Parathyroid adenoma (tissue), 2 donors: ENCODE results near the gene CCDC141.
"Not testable (repeated sequence)": the region's sequence is repeated elsewhere in the genome, so short reads cannot be mapped to it uniquely, and the experiment has no call there.

Source experiments
- H2AFZ ChIP-seq: fragments of 300-600 bp; sonication (generic); one replicate; pipeline ENCODE4 v1.7.0; 2017; ENCODE audit warnings: antibody characterized with exemption, mild to moderate bottlenecking
- H3K27ac ChIP-seq: fragments of 300-600 bp; sonication (generic); one replicate; pipeline ENCODE4 v1.7.0; 2017
- H3K27me3 ChIP-seq: fragments of 300-600 bp; sonication (generic); one replicate; pipeline ENCODE4 v1.7.0; 2017; ENCODE audit warnings: low read length; ENCODE audit not compliant: control insufficient read depth, insufficient read depth
- H3K36me3 ChIP-seq: fragments of 300-600 bp; sonication (generic); one replicate; pipeline ENCODE4 v1.7.0; 2017; ENCODE audit warnings: low read length; ENCODE audit not compliant: control insufficient read depth, insufficient read depth
- H3K4me1 ChIP-seq: fragments of 300-600 bp; sonication (generic); one replicate; pipeline ENCODE4 v1.7.0; 2017; ENCODE audit warnings: control low read depth
- H3K4me2 ChIP-seq: fragments of 300-600 bp; sonication (generic); one replicate; pipeline ENCODE4 v1.7.0; 2017; ENCODE audit warnings: low read length
- H3K4me3 ChIP-seq: fragments of 300-600 bp; sonication (generic); one replicate; pipeline ENCODE4 v1.7.0; 2017; ENCODE audit warnings: low read depth, low read length
- H3K79me2 ChIP-seq: fragments of 300-600 bp; sonication (generic); one replicate; pipeline ENCODE4 v1.7.0; 2017; ENCODE audit warnings: control low read depth
- H3K9ac ChIP-seq: fragments of 300-600 bp; sonication (generic); one replicate; pipeline ENCODE4 v1.7.0; 2017; ENCODE audit warnings: mild to moderate bottlenecking
- H3K9me3 ChIP-seq: fragments of 300-600 bp; sonication (generic); one replicate; pipeline ENCODE4 v1.7.0; 2017; ENCODE audit warnings: low read length; ENCODE audit not compliant: control insufficient read depth
- TF ChIP-seq, protein P1 (sequence below): fragments of 300-600 bp; sonication (generic); IDR thresholded peaks from one replicate; pipeline ENCODE4 v1.7.0; 2017; ENCODE audit warnings: antibody characterized with exemption, mild to moderate bottlenecking
- donor health status: primary hyperparathyroidism.

Gene CCDC141

DNA sequence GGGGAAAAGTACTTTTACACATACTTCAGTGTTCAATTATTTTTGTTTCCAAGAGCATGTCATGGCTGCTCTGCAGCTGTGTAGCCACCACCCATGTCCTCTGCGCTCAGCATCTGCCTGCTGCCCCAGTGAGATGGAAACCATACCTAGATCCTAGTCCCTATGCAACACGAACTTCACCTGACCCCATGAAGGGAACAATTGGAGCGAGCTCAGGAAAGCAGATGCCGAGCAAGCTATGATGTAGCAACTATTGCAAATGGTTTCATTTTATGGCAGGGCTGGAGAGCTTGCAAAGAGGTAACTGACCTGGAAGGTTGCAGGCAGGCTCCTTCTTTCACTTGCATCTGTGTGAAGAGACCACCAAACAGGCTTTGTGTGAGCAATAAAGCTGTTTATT is 1.3 kb upstream of the CCDC141 start:
- Histone ChIP-seq H3K4me1 (no peaks in the 10 kb centered on the region), H3K27me3 (no peaks in the 10 kb centered on the region), H3K4me2 (no peak overlapping the region), H3K9me3 (no peaks in the 10 kb centered on the region), H3K27ac (no peak overlapping the region), H3K79me2 (no peaks in the 10 kb centered on the region), H3K9ac (no peak overlapping the region), H3K4me3 (no peak overlapping the region), H2AFZ (no peak overlapping the region), H3K36me3 (no peaks in the 10 kb centered on the region)
- TF ChIP-seq, protein P1, sequence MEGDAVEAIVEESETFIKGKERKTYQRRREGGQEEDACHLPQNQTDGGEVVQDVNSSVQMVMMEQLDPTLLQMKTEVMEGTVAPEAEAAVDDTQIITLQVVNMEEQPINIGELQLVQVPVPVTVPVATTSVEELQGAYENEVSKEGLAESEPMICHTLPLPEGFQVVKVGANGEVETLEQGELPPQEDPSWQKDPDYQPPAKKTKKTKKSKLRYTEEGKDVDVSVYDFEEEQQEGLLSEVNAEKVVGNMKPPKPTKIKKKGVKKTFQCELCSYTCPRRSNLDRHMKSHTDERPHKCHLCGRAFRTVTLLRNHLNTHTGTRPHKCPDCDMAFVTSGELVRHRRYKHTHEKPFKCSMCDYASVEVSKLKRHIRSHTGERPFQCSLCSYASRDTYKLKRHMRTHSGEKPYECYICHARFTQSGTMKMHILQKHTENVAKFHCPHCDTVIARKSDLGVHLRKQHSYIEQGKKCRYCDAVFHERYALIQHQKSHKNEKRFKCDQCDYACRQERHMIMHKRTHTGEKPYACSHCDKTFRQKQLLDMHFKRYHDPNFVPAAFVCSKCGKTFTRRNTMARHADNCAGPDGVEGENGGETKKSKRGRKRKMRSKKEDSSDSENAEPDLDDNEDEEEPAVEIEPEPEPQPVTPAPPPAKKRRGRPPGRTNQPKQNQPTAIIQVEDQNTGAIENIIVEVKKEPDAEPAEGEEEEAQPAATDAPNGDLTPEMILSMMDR: no peak

- Histone ChIP-seq H3K27ac (no peak overlapping the region), H3K27me3 (no peaks in the 10 kb centered on the region)
Measured at GRCh38 chr2:179050755-179051154, 818 bp upstream of the CCDC141 start.

GRCh38 chr2:179049203-179049545 is 763 bp downstream of the CCDC141 start:
- no peak overlapping the region for H3K4me2 ChIP-seq
- H3K9me3 ChIP-seq: no peaks in the 10 kb centered on the region
- H3K36me3 ChIP-seq: no peaks in the 10 kb centered on the region
- no peaks in the 10 kb centered on the region for H3K27me3 ChIP-seq
- TF ChIP-seq, protein P1: no peak
- H3K27ac ChIP-seq: no peak overlapping the region
- H2AFZ ChIP-seq: no peak overlapping the region
- H3K4me1 ChIP-seq: no peaks in the 10 kb centered on the region
- H3K9ac ChIP-seq: no peak overlapping the region
- no peak overlapping the region for H3K4me3 ChIP-seq
- no peaks in the 10 kb centered on the region for H3K79me2 ChIP-seq

More at GRCh38 chr2:179050755-179051154, 818 bp upstream of the CCDC141 start:
- no peaks in the 10 kb centered on the region for H3K4me1 ChIP-seq
- no peaks in the 10 kb centered on the region for H3K79me2 ChIP-seq
- H3K36me3 ChIP-seq: no peaks in the 10 kb centered on the region
- H2AFZ ChIP-seq: no peak overlapping the region
- H3K4me2 ChIP-seq: no peak overlapping the region
- TF ChIP-seq, protein P1: no peak
- no peak overlapping the region for H3K9ac ChIP-seq
- H3K4me3 ChIP-seq: no peak overlapping the region
- H3K9me3 ChIP-seq: no peaks in the 10 kb centered on the region

DNA sequence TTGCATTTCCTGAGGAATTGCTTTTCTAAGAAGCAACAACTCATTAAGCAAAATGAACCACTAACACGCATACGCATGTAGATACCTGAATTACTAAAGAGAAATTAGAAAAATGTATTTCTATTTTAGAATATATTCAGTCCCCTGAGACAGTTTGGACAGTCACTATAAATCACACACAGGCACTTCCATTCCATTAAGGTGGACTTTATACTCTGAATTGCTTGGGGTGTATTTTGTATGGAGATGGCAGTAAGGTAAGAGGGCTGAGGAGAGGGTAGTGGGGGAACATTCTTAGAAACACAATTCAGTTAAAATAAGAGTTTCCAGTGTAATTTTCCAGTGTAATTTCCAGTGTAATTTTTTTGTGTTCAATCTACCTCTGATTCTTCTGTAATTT is 1.8 kb downstream of the CCDC141 start:
- no peak overlapping the region for H3K27ac ChIP-seq
- H3K4me3 ChIP-seq: no peak overlapping the region

GRCh38 chr2:179045602-179046001 is 4.3 kb downstream of the CCDC141 start:
- not testable (repeated sequence) for H3K4me1 ChIP-seq, H3K36me3 ChIP-seq, H3K4me3 ChIP-seq, H3K27ac ChIP-seq, H3K9me3 ChIP-seq, H2AFZ ChIP-seq, H3K27me3 ChIP-seq, H3K79me2 ChIP-seq, H3K4me2 ChIP-seq, H3K9ac ChIP-seq

More for the DNA sequence above, 1.8 kb downstream of the CCDC141 start:
- Histone ChIP-seq H3K4me2 (no peak overlapping the region), H3K79me2 (no peaks in the 10 kb centered on the region), H3K9me3 (no peaks in the 10 kb centered on the region), H3K36me3 (no peaks in the 10 kb centered on the region), H3K9ac (no peak overlapping the region), H3K27me3 (no peaks in the 10 kb centered on the region), H3K4me1 (no peaks in the 10 kb centered on the region), H2AFZ (no peak overlapping the region)
- TF ChIP-seq, protein P1: no peak
